ENCODE measurements around the gene PTPRM. TPM values are rescaled to one million over a fixed set of nuclear protein-coding genes. Genes with fewer than 3 reads are reported as not detected.

Gene PTPRM
- total RNA-seq, 4 donors from 2014 or later, result 21.4 to 41.8 (median 29.6) TPM

DNA sequence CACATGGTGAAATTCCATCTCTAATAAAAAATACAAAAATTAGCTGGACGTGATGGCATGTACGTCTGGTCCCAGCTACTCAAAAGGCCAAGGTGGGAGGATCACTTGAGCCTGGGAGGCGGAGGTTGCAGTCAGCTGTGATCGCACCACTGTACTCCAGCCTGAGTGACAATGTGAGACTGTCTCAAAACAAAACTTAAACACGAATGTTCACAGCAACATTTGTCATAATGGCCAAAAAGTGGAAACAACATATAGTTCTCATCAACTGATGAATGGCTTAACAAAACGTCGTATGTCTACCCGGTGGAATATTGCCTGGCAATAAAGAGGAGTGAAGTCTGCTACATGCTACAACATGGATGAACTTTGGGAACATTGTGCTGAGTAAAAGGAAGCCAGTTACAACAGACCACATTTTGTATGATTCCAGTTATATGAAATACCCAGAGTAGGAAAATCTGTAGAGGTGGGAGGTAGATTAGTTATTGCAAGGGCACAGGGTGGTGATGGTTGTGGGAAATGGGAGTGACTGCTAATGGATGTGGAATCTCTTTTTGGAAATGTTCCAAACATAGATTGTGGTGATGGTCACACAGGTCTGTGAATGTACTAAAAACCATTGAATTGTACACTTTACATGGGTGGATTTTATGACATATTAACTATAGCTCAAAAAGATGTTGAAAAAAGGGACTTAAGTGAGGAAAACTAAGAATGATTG, 478.2 kb downstream of the PTPRM start:
- intact Hi-C loops (cut with DNase I; ENCODE audit: low total_unique reads), result no loop called here

DNA sequence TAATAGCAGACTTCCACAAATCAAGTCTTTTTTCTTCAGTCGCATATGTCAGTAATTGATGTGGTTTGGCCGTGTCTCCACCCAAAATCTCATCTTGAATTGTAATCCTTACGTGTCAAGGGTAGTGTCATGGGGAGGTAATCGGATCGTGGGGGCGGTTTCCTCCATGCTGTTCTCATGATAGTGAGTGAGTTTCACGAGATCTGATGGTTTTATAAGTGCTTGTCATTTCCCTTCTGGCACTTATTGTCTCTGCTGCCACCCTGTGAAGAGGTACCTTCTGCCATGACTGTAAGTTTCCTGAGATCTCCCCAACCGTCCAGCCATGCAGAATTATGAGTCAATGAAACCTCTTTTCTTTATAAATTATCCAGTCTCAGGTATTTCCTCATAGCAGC, 478.8 kb downstream of the PTPRM start:
- H3K4me3 ChIP-seq (ENCODE audit: low read depth, poor library complexity, severe bottlenecking), result no peak overlapping the region
- intact Hi-C loops (cut with DNase I; ENCODE audit: low total_unique reads), result no loop called here
- no peak for DNase-seq (ENCODE audit: low spot score in 2 of 2)
- no peak for TF ChIP-seq POLR2A (IDR thresholded peaks at IDR 0.05)
- TF ChIP-seq, protein P1, sequence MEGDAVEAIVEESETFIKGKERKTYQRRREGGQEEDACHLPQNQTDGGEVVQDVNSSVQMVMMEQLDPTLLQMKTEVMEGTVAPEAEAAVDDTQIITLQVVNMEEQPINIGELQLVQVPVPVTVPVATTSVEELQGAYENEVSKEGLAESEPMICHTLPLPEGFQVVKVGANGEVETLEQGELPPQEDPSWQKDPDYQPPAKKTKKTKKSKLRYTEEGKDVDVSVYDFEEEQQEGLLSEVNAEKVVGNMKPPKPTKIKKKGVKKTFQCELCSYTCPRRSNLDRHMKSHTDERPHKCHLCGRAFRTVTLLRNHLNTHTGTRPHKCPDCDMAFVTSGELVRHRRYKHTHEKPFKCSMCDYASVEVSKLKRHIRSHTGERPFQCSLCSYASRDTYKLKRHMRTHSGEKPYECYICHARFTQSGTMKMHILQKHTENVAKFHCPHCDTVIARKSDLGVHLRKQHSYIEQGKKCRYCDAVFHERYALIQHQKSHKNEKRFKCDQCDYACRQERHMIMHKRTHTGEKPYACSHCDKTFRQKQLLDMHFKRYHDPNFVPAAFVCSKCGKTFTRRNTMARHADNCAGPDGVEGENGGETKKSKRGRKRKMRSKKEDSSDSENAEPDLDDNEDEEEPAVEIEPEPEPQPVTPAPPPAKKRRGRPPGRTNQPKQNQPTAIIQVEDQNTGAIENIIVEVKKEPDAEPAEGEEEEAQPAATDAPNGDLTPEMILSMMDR (IDR thresholded peaks at IDR 0.05), result no peak
- WGBS, 2 donors, result 74 to 82% methylated on average over 8 of the region's 8 CpGs

More for the DNA sequence above, 478.2 kb downstream of the PTPRM start:
- no peak overlapping the region for H3K4me3 ChIP-seq (ENCODE audit: low read depth, poor library complexity, severe bottlenecking)
- whole genome bisulfite sequencing, 2 donors, result 94 to 95% methylated on average over 8 of the region's 8 CpGs
- no peak for TF ChIP-seq POLR2A (IDR thresholded peaks at IDR 0.05)
- TF ChIP-seq, protein P1 (IDR thresholded peaks at IDR 0.05), result no peak
- no peak for DNase-seq (ENCODE audit: low spot score in 2 of 2)

DNA sequence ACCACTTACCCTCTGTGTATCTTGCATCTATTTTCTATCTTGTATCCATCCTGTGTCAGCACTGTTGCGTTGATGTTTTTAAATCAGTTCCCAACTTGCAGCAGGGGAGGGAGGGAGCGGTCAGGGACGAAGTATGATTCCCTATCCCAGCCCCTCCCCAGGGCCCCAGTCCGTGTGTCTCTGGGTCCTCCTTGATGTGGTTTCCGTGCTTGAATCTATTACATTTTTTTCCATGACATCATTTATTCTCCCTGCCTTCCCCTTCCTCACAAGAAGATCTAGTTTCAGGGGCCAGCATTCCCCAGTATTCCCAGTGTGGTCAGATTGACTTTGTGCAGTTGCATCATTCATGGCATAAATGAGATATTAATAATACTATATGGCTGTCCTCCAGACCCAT, 479.3 kb downstream of the PTPRM start:
- no peak for TF ChIP-seq POLR2A (IDR thresholded peaks at IDR 0.05)
- TF ChIP-seq, protein P1 (IDR thresholded peaks at IDR 0.05), result no peak
- intact Hi-C loops (cut with DNase I; ENCODE audit: low total_unique reads), result no loop called here
- no peak overlapping the region for H3K4me3 ChIP-seq (ENCODE audit: low read depth, poor library complexity, severe bottlenecking)
- no peak for DNase-seq (ENCODE audit: low spot score in 2 of 2)
- WGBS, 2 donors, result 86 to 88% methylated on average over 5 of the region's 5 CpGs

DNA sequence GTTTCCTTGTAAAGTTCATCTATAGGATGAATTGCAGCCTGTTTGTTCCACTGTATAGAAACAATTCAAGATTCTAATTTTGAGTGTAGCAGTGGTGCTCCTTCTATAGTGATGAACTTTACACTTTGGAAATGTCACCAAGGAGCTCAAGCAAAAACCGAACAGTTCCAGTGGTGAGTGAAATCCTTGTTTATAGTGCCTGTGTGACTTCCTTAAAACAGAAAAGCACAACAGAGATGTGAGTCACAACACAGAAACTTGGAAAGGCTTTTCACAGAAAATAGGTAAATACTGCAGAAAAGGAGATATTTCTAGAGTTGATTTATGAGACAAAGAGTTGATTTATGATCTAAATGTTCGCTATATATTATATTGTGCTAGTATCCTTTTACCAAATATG, 482.0 kb downstream of the PTPRM start:
- no peak for TF ChIP-seq POLR2A (IDR thresholded peaks at IDR 0.05)
- TF ChIP-seq, protein P1 (IDR thresholded peaks at IDR 0.05), result no peak
- 79% methylated on average over 2 of the region's 2 CpGs for WGBS, 2 donors
- no peak for DNase-seq (ENCODE audit: low spot score in 2 of 2)
- H3K4me3 ChIP-seq (ENCODE audit: low read depth, poor library complexity, severe bottlenecking), result no peak overlapping the region
- intact Hi-C loops (cut with DNase I; ENCODE audit: low total_unique reads), result no loop called here

DNA sequence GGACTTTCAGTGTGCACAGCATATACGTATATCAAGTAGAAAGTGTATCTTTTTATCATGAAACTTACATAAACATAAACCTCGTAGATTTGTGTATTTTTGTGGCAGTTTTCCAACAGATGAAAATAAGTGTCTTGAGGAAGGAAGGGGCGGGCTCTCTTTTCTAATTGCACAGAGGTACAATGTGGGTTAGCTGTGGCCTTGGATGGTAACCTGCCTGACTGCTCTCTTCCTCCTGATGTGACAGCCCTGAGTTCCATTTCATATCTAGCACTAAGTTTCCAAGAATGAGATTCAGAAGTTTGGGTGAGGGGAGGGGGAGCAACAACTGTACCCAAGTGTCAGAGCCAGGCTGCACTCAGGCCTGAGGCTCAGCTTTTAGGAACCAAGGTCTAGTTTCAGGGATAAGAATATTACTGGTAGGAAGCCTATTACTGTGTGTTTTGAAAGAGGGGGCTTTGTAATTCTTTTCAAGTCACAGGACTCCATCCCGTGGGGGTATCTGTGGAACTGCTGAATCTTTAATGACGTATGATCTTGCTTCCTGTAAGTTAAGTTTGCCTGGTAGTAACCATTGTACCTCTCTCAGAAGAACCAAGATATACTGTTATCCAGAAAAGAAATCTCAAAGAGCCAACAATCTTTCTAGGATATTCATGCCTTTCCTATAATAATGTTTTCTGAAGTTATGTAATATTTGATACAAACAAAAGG, 483.7 kb downstream of the PTPRM start:
- intact Hi-C loops (cut with DNase I; ENCODE audit: low total_unique reads), result no loop called here
- TF ChIP-seq POLR2A (IDR thresholded peaks at IDR 0.05), result no peak
- TF ChIP-seq, protein P1 (IDR thresholded peaks at IDR 0.05), result no peak
- no peak for DNase-seq (ENCODE audit: low spot score in 2 of 2)
- 72 to 73% methylated on average over 5 of the region's 5 CpGs for WGBS, 2 donors
- no peak overlapping the region for H3K4me3 ChIP-seq (ENCODE audit: low read depth, poor library complexity, severe bottlenecking)

Measured in lower leg skin (tissue), 4 donors.